A549 (cell line): ENCODE results near the gene ETV1. TPM values are rescaled to one million over a fixed set of nuclear protein-coding genes. Genes with fewer than 3 reads are reported as not detected.

Experiments
- ATAC-seq, 2 experiments: fragments of 200-7000 bp in 1 of 2; fragments of >200 bp in 1 of 2; cut with Nextera tagmentation in 1 of 2; cut with Tn5 transposase in 1 of 2; 3 replicates each; pipeline versions ENCODE4 v1.8.0 to v1.9.1; 2018 to 2020; ENCODE audit warnings: mild to moderate bottlenecking in 1 of 2, moderate library complexity in 1 of 2
- CTCF ChIA-PET: fragments of 300-600 bp; sonication (Branson Sonifier 250); formaldehyde crosslinking; extraction: SDS; loops from one replicate; lab custom pipeline; 2021; ENCODE audit warnings: antibody characterized with exemption, inconsistent platforms; lab: Yijun Ruan, JAX
- POLR2A ChIA-PET: fragments of 350-600 bp; formaldehyde crosslinking; extraction: SDS; loops from one replicate; lab custom pipeline; 2021; ENCODE audit warnings: antibody characterized with exemption, inconsistent platforms; lab: Yijun Ruan, JAX
- DNase-seq, 2 experiments: peaks; one replicate each; pipeline versions ENCODE4 v3.0.0 to v3.0.0-alpha.2; 2011 to 2016; ENCODE audit warnings: low read depth in 1 of 2, low spot score in 1 of 2
- FAIRE-seq: peaks from 2 replicates; lab custom pipeline; 2011; peaks lifted over from hg19 to GRCh38; lab: Jason Lieb, UNC
- H3K27ac ChIP-seq, 2 experiments: fragments of >200 bp; sonication (Bioruptor Twin); formaldehyde crosslinking; 3 replicates each; pipeline ENCODE4 v1.5.1; 2016 to 2017
- H3K4me1 ChIP-seq: fragments of >200 bp; sonication (Bioruptor Twin); formaldehyde crosslinking; 3 replicates; pipeline ENCODE4 v1.6.1; 2016
- H3K4me2 ChIP-seq: fragments of >200 bp; sonication (Bioruptor Twin); formaldehyde crosslinking; 3 replicates; pipeline ENCODE4 v1.6.1; 2016
- H3K4me3 ChIP-seq: fragments of >200 bp; sonication (Bioruptor Twin); formaldehyde crosslinking; 3 replicates; pipeline ENCODE4 v1.5.1; 2016
- H3K9me3 ChIP-seq: fragments of >200 bp; sonication (Bioruptor Twin); formaldehyde crosslinking; 3 replicates; pipeline ENCODE4 v1.6.1; 2016
- BCL3 ChIP-seq: fragments of >200 bp; sonication (Bioruptor Twin); formaldehyde crosslinking; IDR thresholded peaks from 3 replicates; pipeline ENCODE4 v1.6.1; 2016
- CBX2 ChIP-seq: fragments of 200-600 bp; sonication (generic); IDR thresholded peaks from 2 replicates; pipeline ENCODE4 v1.6.1; 2016; ENCODE audit warnings: low read depth, mild to moderate bottlenecking, borderline replicate concordance
- CBX8 ChIP-seq: fragments of 200-600 bp; sonication (generic); IDR thresholded peaks from 2 replicates; pipeline ENCODE4 v1.6.1; 2016
- CHD4 ChIP-seq: fragments of 200-600 bp; sonication (generic); IDR thresholded peaks from 2 replicates; pipeline ENCODE4 v1.6.1; 2016; ENCODE audit warnings: antibody characterized with exemption, mild to moderate bottlenecking, borderline replicate concordance
- EHMT2 ChIP-seq: fragments of 200-600 bp; sonication (generic); IDR thresholded peaks from 2 replicates; pipeline ENCODE4 v1.6.1; 2016; ENCODE audit warnings: antibody characterized with exemption, low read depth, mild to moderate bottlenecking, moderate library complexity
- ELK1 ChIP-seq: fragments of 150-350 bp; IDR thresholded peaks from 2 replicates; pipeline ENCODE4 v1.6.1; 2014; ENCODE audit warnings: low read depth, mild to moderate bottlenecking, low read length
- FOSB ChIP-seq: fragments of 250-450 bp; sonication (Bioruptor Pico); IDR thresholded peaks from 2 replicates; pipeline ENCODE4 v1.5.0; 2020; ENCODE audit warnings: mild to moderate bottlenecking, moderate library complexity
- HDAC2 ChIP-seq: fragments of 200-600 bp; sonication (generic); IDR thresholded peaks from 2 replicates; pipeline ENCODE4 v1.6.1; 2016
- HES2 ChIP-seq: fragments of >200 bp; sonication (Bioruptor Twin); formaldehyde crosslinking; IDR thresholded peaks from 2 replicates; pipeline ENCODE4 v1.6.1; 2016
- HEYL ChIP-seq: fragments of 250-450 bp; sonication (Bioruptor Pico); IDR thresholded peaks from 2 replicates; pipeline ENCODE4 v1.8.0; 2021; ENCODE audit warnings: mild to moderate bottlenecking, moderate library complexity
- HMGXB4 ChIP-seq: fragments of 250-450 bp; sonication (Bioruptor Pico); IDR thresholded peaks from 2 replicates; pipeline ENCODE4 v1.5.0; 2021; ENCODE audit warnings: mild to moderate bottlenecking, moderate library complexity, borderline replicate concordance
- HOXA7 ChIP-seq: fragments of 250-450 bp; sonication (Bioruptor Pico); IDR thresholded peaks from 2 replicates; pipeline ENCODE4 v1.5.0; 2020; ENCODE audit warnings: mild to moderate bottlenecking, moderate library complexity
- HOXB5 ChIP-seq: fragments of 250-450 bp; sonication (Bioruptor Pico); IDR thresholded peaks from 2 replicates; pipeline ENCODE4 v1.5.0; 2020; ENCODE audit warnings: mild to moderate bottlenecking, moderate library complexity
- JUNB ChIP-seq: fragments of >200 bp; sonication (Bioruptor Twin); formaldehyde crosslinking; IDR thresholded peaks from 2 replicates; pipeline ENCODE4 v1.6.1; 2016
- KDM1A ChIP-seq: fragments of 200-600 bp; sonication (generic); IDR thresholded peaks from 2 replicates; pipeline ENCODE4 v1.6.1; 2016; ENCODE audit warnings: low read depth, mild to moderate bottlenecking
- MAFK ChIP-seq: fragments of 450-650 bp; IDR thresholded peaks from 2 replicates; pipeline ENCODE4 v1.6.1; 2014; ENCODE audit not compliant: partially characterized antibody
- MAZ ChIP-seq: fragments of 150-350 bp; IDR thresholded peaks from 2 replicates; pipeline ENCODE4 v1.6.1; 2014; ENCODE audit warnings: antibody characterized with exemption, low read depth, low read length, borderline replicate concordance
- NFE2L2 ChIP-seq: fragments of 150-350 bp; conservative IDR thresholded peaks from 2 replicates; pipeline ENCODE4 v1.6.1; 2014; ENCODE audit warnings: low read length
- PHF8 ChIP-seq: fragments of 200-600 bp; sonication (generic); IDR thresholded peaks from 2 replicates; pipeline ENCODE4 v1.6.1; 2016; ENCODE audit warnings: low read depth, mild to moderate bottlenecking, antibody characterized with exemption, moderate library complexity, borderline replicate concordance
- POLR2A ChIP-seq: IDR thresholded peaks from 2 replicates; pipeline ENCODE4 v1.6.1; 2012; ENCODE audit warnings: mild to moderate bottlenecking, low read length
- POLR2AphosphoS2 ChIP-seq: conservative IDR thresholded peaks from 2 replicates; pipeline ENCODE4 v1.6.1; 2012; ENCODE audit warnings: low read length, improper control_type of control experiment, inconsistent platforms
- RARB ChIP-seq: fragments of 250-450 bp; sonication (Bioruptor Pico); IDR thresholded peaks from 2 replicates; pipeline ENCODE4 v1.8.0; 2021; ENCODE audit warnings: mild to moderate bottlenecking, moderate library complexity
- RCOR1 ChIP-seq: fragments of 150-350 bp; IDR thresholded peaks from 2 replicates; pipeline ENCODE4 v1.6.1; 2014; ENCODE audit warnings: antibody characterized with exemption, low read length, low read depth
- RFX5 ChIP-seq: fragments of 450-650 bp; IDR thresholded peaks from 2 replicates; pipeline ENCODE4 v1.7.1; 2014; ENCODE audit warnings: antibody characterized with exemption, mild to moderate bottlenecking, moderate library complexity
- SMC3 ChIP-seq: fragments of >200 bp; sonication (Bioruptor Twin); formaldehyde crosslinking; IDR thresholded peaks from 3 replicates; pipeline ENCODE4 v1.6.1; 2018; ENCODE audit warnings: inconsistent platforms
- SREBF2 ChIP-seq: fragments of 450-650 bp; IDR thresholded peaks from 2 replicates; pipeline ENCODE4 v1.6.1; 2014; ENCODE audit warnings: mild to moderate bottlenecking, moderate library complexity
- TP53 ChIP-seq: fragments of 250-450 bp; sonication (Bioruptor Pico); IDR thresholded peaks from 2 replicates; pipeline ENCODE4 v1.5.0; 2021; ENCODE audit warnings: mild to moderate bottlenecking, moderate library complexity
- ZC3H11A ChIP-seq: fragments of 450-650 bp; IDR thresholded peaks from 2 replicates; pipeline ENCODE4 v1.6.1; 2014; ENCODE audit warnings: antibody characterized with exemption, mild to moderate bottlenecking
- ZSCAN20 ChIP-seq: fragments of 250-450 bp; sonication (Bioruptor Pico); IDR thresholded peaks from 2 replicates; pipeline ENCODE4 v1.8.0; 2022; ENCODE audit warnings: mild to moderate bottlenecking, moderate library complexity
- WGBS: methylation state at CpG from one replicate; pipeline ENCODE4 v1.1.6; 2017; ENCODE audit errors: missing lambda C conversion rate; 5-methylcytosine and 5-hydroxymethylcytosine counted together
- polyA plus RNA-seq, 4 experiments: library from polyadenylated mRNA; depleted of rRNA in 3 of 4; stranded (reverse); fragments of >200 nt; fragmentation: RNase III in 1 of 4; extraction: RNeasy Plus Mini Kit Qiagen cat#74134 plus additional on column Dnase treatment in 1 of 4; gene quantifications; 2 replicates in 3 of 4; 3 replicates in 1 of 4; pipeline ENCODE4 v1.2.3, GENCODE V29; 2011 to 2017

The ETV1 gene
- polyA plus RNA-seq, 2 of the 4 experiments (the other 2 are of a cell fraction), result 1.3 to 6.2 TPM

GRCh38 chr7:13848681-13849131 lies 140.8 kb downstream of the ETV1 start (continued):
- TF ChIP-seq HMGXB4 (CRISPR knock-in tag), result no peak

- ChIA-PET POLR2A (no interaction called here), CTCF (no interaction called here)
- Histone ChIP-seq H3K27ac (no peak overlapping the region), H3K9me3 (no peaks in the 10 kb centered on the region), H3K4me1 (no peaks in the 10 kb centered on the region), H3K4me2 (no peak overlapping the region), H3K4me3 (no peak overlapping the region)
- no peak for FAIRE-seq
- 19% methylated on average over 4 of the region's 4 CpGs for WGBS
- ATAC-seq, result no peak
- no peak for TF ChIP-seq ZC3H11A
- no peak for TF ChIP-seq RARB (CRISPR knock-in tag)
- no peak for TF ChIP-seq HMGXB4 (CRISPR knock-in tag)
- TF ChIP-seq EHMT2, result no peak
- TF ChIP-seq CBX8, result no peak
- TF ChIP-seq NFE2L2, result no peak
- no peak for TF ChIP-seq ZSCAN20
- TF ChIP-seq HES2, result no peak
- no peak for TF ChIP-seq HOXA7
- no peak for TF ChIP-seq HOXB5 (CRISPR knock-in tag)
- TF ChIP-seq MAZ, result no peak
- no peak for TF ChIP-seq RCOR1
- no peak for TF ChIP-seq BCL3
- no peak for TF ChIP-seq FOSB (CRISPR knock-in tag)
- TF ChIP-seq HEYL (CRISPR knock-in tag), result no peak
- no peak for TF ChIP-seq KDM1A
- no peak for TF ChIP-seq PHF8
- no peak for TF ChIP-seq ELK1
- no peak for DNase-seq
These were observed 143.1 kb downstream of the ETV1 start for GRCh38 chr7:13846386-13846785.

GRCh38 chr7:13845601-13846000 lies 143.9 kb downstream of the ETV1 start:
- no peaks in the 10 kb centered on the region for H3K9me3 ChIP-seq
- WGBS, result 21% methylated on average over 3 of the region's 3 CpGs

More at GRCh38 chr7:13845601-13846000, 143.9 kb downstream of the ETV1 start:
- Histone ChIP-seq H3K27ac (no peak overlapping the region), H3K4me1 (no peaks in the 10 kb centered on the region), H3K4me3 (no peak overlapping the region), H3K4me2 (no peak overlapping the region)
- ChIA-PET CTCF (no interaction called here), POLR2A (no interaction called here)
- FAIRE-seq, result no peak
- DNase-seq, result no peak
- no peak for TF ChIP-seq CHD4
- TF ChIP-seq MAFK, result no peak
- TF ChIP-seq SREBF2, result no peak
- TF ChIP-seq SMC3, result no peak
- TF ChIP-seq POLR2AphosphoS2, result no peak
- TF ChIP-seq HDAC2, result no peak
- no peak for TF ChIP-seq TP53 (CRISPR knock-in tag)
- no peak for TF ChIP-seq RFX5
- TF ChIP-seq CBX2, result no peak
- no peak for TF ChIP-seq JUNB
- no peak for TF ChIP-seq POLR2A
- TF ChIP-seq NFE2L2, result no peak
- no peak for ATAC-seq
